ENCODE data around the gene SRBD1.

The SRBD1 gene

GRCh38 chr2:45345331-45346234, 265.5 kb downstream of the SRBD1 start:
- DNase-seq = no peak

DNA sequence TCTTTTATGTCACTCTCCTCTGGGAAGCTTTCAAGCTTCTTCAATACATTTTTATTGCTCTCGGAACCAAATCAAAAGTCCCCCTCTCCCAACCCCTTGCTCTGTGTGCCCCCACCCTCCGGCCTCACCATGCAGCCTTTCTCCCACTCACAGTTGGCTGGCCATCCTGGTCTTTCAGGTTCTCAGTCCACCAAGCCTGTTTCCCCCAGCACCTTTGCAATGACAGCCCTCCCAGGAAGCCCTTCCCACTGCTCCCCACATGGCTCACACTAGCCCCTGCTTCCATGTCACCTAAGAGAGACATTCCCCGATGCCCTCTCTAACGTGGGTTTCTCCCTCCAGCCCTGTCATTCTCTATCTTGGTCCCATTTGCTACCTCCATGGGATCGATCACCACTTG, 266.6 kb downstream of the SRBD1 start:
- no peak for DNase-seq

DNA sequence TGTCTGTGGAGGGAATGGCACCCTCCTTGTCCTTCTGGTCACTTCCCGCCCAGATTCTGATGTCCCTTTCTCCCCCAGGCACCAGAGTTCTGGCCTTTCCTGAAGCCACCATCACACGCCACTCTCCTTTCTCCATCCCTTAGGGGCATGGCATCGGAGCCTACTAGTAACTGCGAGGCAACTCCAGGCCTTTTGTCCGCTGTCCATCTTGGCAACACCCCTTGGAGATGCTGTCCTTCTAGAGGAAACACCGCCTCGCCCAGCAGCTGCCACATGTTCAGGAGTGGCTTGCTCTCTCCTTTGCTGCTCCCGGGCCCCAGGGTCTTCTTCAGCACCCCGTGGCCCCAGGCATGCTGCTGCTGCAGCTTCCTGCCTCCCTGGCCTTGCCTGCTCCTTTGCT, 267.0 kb downstream of the SRBD1 start:
- DNase-seq = no peak

- DNase-seq = no peak
Observed at GRCh38 chr2:45343251-45344017, 267.6 kb downstream of the SRBD1 start.

DNA sequence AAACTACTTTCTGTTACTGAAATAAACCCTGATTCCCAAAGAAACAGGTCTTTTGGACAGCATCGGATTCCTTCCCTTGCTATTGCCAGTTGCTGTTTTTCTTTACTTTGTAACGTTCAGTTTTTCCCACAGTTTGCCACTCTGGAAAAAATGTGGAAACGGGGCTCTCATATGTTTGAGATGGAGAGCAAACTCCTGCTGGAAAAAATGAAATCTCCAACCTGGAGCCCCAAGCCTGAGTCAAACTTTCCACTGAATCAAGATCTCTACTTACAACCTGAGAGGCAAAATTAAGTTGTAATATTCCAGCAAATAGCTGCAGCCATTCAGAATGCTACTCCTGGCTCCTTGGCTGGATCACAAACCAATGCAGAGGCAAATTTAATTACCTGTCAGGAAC, 270.7 kb downstream of the SRBD1 start:
- DNase-seq = no peak

- DNase-seq = no peak
Observed at GRCh38 chr2:45339253-45339652, 271.8 kb downstream of the SRBD1 start.

Measured in fibroblast of skin of right quadriceps (primary cell).